Choroid plexus epithelial cell (primary cell): Measurements from ENCODE around the gene SPG21.

Experiments
- DNase-seq: peaks from one replicate; pipeline ENCODE4 v3.0.0-alpha.2; 2010; ENCODE audit warnings: low read depth
- H3K4me3 ChIP-seq: 2 replicates; pipeline ENCODE4 v1.5.1; 2011; ENCODE audit warnings: low read depth, mild to moderate bottlenecking, control low read depth, low read length, moderate library complexity
- CTCF ChIP-seq: conservative IDR thresholded peaks from 2 replicates; pipeline ENCODE4 v1.5.1; 2011; ENCODE audit warnings: low read depth, mild to moderate bottlenecking, control low read depth, inconsistent platforms, low read length, moderate library complexity

The SPG21 gene

GRCh38 chr15:64947211-64947610 lies 42.5 kb downstream of the SPG21 start:
- DNase-seq: no peak
- TF ChIP-seq CTCF: no peak
- H3K4me3 ChIP-seq: no peak overlapping the region

GRCh38 chr15:64944961-64945360 lies 44.8 kb downstream of the SPG21 start:
- TF ChIP-seq CTCF: no peak
- DNase-seq: no peak
- H3K4me3 ChIP-seq: no peak overlapping the region

- no peak overlapping the region for H3K4me3 ChIP-seq
- DNase-seq: no peak
- no peak for TF ChIP-seq CTCF
Observed at GRCh38 chr15:64943512-64944225, 46.0 kb downstream of the SPG21 start.

GRCh38 chr15:64942356-64942755 lies 47.4 kb downstream of the SPG21 start:
- no peak for TF ChIP-seq CTCF
- H3K4me3 ChIP-seq: no peak overlapping the region
- no peak for DNase-seq

GRCh38 chr15:64938192-64938591 lies 51.5 kb downstream of the SPG21 start:
- TF ChIP-seq CTCF: no peak
- peak; percentile 55 for DNase-seq
- no peak overlapping the region for H3K4me3 ChIP-seq

GRCh38 chr15:64934023-64934422 lies 55.7 kb downstream of the SPG21 start:
- H3K4me3 ChIP-seq: no peak overlapping the region
- no peak for DNase-seq
- TF ChIP-seq CTCF: no peak

- no peak overlapping the region for H3K4me3 ChIP-seq
- TF ChIP-seq CTCF: no peak
- DNase-seq: no peak
Observed at GRCh38 chr15:64931381-64931780, 58.3 kb downstream of the SPG21 start.
